Measurements from ENCODE around the gene TIGD3. TPM values are rescaled to one million over a fixed set of nuclear protein-coding genes. Genes with fewer than 3 reads are reported as not detected.

Gene TIGD3
- total RNA-seq, 1 experiment from 2014 or later, result 3.0 TPM

DNA sequence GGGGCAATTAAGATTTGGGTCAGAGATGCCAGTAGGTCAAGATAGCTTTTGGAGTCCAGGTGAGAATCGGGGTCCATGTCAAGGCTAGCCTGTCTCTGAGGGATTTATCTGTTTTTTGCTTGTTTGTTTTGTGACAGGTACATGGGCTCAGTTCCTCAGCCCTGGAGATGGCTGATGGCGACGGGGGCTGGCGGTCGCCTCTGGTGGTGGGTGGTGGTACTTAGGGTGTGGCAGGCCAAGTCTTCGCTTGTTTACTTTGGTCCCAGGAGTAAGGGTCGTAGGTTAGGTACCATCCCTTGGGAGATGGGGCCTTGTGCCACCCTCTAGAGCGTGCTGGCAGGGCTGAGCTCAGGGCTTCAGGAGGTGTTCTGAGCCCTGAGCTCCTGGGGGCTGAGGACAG is 23.2 kb downstream of the TIGD3 start:
- Histone ChIP-seq H3K36me3 (ENCODE audit: control insufficient read depth, insufficient read depth, low read length) (no peaks in the 10 kb centered on the region), H3K9me3 (no peaks in the 10 kb centered on the region), H3K27me3 (replicated peaks; ENCODE audit: control insufficient read depth, insufficient read depth, low read length) (no peaks in the 10 kb centered on the region), H3K4me3 (ENCODE audit: low read depth, low read length) (no peak overlapping the region), H3K4me1 (peaks cover 40% of the 10 kb centered on the region)
- ChIA-PET POLR2A (no interaction called here), CTCF (interaction anchor here (0.6 to 1.2 kb wide), 3 partner anchors 11 to 132 kb away, joined by 3 read pairs; no protein-coding TSS in a partner anchor)
- TF ChIP-seq, protein P1, sequence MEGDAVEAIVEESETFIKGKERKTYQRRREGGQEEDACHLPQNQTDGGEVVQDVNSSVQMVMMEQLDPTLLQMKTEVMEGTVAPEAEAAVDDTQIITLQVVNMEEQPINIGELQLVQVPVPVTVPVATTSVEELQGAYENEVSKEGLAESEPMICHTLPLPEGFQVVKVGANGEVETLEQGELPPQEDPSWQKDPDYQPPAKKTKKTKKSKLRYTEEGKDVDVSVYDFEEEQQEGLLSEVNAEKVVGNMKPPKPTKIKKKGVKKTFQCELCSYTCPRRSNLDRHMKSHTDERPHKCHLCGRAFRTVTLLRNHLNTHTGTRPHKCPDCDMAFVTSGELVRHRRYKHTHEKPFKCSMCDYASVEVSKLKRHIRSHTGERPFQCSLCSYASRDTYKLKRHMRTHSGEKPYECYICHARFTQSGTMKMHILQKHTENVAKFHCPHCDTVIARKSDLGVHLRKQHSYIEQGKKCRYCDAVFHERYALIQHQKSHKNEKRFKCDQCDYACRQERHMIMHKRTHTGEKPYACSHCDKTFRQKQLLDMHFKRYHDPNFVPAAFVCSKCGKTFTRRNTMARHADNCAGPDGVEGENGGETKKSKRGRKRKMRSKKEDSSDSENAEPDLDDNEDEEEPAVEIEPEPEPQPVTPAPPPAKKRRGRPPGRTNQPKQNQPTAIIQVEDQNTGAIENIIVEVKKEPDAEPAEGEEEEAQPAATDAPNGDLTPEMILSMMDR (IDR thresholded peaks at IDR 0.05; ENCODE audit: insufficient read depth in 1 of 2, low read depth in 1 of 2, low read length in 1 of 2, severe bottlenecking in 1 of 2, unreplicated experiment in 1 of 2), result no peak
- Mint-ChIP-seq H3K27ac (ENCODE audit: unreplicated experiment) (peak overlapping the region; percentile 54), H3K36me3 (ENCODE audit: insufficient read depth, unreplicated experiment) (peaks cover 9% of the 10 kb centered on the region), H3K27me3 (ENCODE audit: insufficient read depth, unreplicated experiment) (no peaks in the 10 kb centered on the region), H3K4me3 (ENCODE audit: unreplicated experiment) (no peak overlapping the region), H3K4me1 (ENCODE audit: low read depth, unreplicated experiment) (peaks cover 17% of the 10 kb centered on the region), H3K9me3 (ENCODE audit: unreplicated experiment) (no peaks in the 10 kb centered on the region)
- BruUV-seq (replicated peaks), result no TSS peak
- intact Hi-C loops (cut with micrococcal nuclease; ENCODE audit: unreplicated experiment), result no loop called here
- no peak for DNase-seq

DNA sequence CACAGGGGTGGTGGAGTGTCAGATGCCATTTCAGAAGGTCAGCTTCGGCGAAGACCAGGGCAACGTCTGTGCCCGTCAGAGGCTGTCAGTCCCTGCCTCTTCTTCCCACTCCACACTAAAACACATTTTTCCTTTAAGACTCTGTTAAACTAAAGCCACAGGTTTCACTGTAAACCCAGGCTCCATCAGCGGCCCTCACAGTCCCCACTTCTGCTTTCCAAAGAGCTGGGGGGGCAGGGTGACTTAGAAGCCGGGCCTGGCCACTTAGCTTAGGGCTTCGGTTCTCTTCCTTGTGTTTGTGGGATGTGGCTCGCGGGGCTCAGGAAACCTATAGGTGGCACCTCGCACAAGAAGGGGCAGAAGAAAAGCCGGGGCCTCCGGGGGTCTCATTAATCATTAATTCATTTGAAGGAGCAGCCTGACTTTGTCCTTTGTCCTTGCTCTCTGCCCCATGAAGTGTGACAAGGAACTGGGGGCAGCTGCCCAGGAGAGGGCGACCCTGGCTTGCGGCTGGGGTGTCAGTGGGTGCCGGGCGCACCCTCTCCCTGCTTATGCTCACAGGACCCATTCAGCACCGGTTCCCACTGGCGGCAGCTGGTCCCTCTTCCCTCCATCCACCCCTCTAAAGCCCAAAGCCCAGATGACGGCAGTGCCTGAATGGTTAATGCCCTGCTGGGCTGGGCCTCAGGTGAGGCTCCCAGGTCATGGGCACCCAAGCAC is 23.8 kb downstream of the TIGD3 start:
- Mint-ChIP-seq H3K27ac (ENCODE audit: unreplicated experiment) (peak overlapping the region; percentile 54), H3K4me3 (ENCODE audit: unreplicated experiment) (no peak overlapping the region), H3K9me3 (ENCODE audit: unreplicated experiment) (no peaks in the 10 kb centered on the region), H3K27me3 (ENCODE audit: insufficient read depth, unreplicated experiment) (no peaks in the 10 kb centered on the region), H3K4me1 (ENCODE audit: low read depth, unreplicated experiment) (peaks cover 20% of the 10 kb centered on the region), H3K36me3 (ENCODE audit: insufficient read depth, unreplicated experiment) (peaks cover 9% of the 10 kb centered on the region)
- intact Hi-C loops (cut with micrococcal nuclease; ENCODE audit: unreplicated experiment), result no loop called here
- ChIA-PET POLR2A (no interaction called here), CTCF (interaction anchor here (0.6 to 1.2 kb wide), 4 partner anchors 11 to 131 kb away, joined by 3 to 5 read pairs (median 3); partner anchors contain the start of gene DPF2)
- TF ChIP-seq, protein P1 (IDR thresholded peaks at IDR 0.05; ENCODE audit: insufficient read depth in 1 of 2, low read depth in 1 of 2, low read length in 1 of 2, severe bottlenecking in 1 of 2, unreplicated experiment in 1 of 2), result peak in 1 of 2 experiments; percentile 33
- no TSS peak for BruUV-seq (replicated peaks)
- H3K4me1 ChIP-seq, result peaks cover 46% of the 10 kb centered on the region
- H3K27me3 ChIP-seq (replicated peaks; ENCODE audit: control insufficient read depth, insufficient read depth, low read length), result no peaks in the 10 kb centered on the region
- no peaks in the 10 kb centered on the region for H3K9me3 ChIP-seq
- no peak overlapping the region for H3K4me3 ChIP-seq (ENCODE audit: low read depth, low read length)
- peak; percentile 50 to 75 for DNase-seq
- no peaks in the 10 kb centered on the region for H3K36me3 ChIP-seq (ENCODE audit: control insufficient read depth, insufficient read depth, low read length)

DNA sequence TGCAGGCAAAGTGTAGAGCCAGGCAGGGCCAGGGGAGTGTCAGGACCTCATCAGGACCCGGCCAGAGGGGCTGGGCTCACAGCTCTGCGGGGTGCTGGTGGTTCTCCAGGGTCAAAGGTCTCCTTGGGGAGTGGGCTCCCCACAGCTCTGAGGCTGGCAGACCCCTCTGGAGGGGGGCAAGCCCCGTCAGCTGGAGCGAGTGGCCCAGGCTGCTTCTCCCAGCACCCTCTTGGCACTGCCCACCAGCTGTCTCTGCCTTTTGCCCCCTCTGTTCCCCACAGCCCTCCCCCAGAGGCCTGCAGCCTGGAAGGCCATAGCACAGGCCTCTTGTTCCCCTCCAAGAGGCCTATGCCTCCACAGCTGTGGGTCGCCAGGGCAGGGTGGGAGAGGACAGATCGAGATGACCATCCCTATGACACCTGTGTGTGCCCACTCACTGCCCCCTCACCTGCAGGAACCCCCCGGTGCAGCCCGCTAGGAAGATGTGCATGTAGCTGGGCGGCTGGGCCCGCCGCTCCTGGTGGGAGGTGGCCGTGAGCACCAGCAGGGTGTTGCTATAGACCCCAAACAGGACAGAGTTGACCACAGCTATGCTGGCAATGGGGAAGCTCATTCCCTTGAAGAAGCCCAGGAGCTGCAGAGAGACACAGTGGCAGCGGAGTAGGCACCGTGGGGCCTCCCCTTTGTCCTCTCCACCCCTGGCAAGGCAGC is 24.5 kb downstream of the TIGD3 start:
- H3K4me3 ChIP-seq (ENCODE audit: low read depth, low read length), result no peak overlapping the region
- no peaks in the 10 kb centered on the region for H3K9me3 Mint-ChIP-seq (ENCODE audit: unreplicated experiment)
- intact Hi-C loops (cut with micrococcal nuclease; ENCODE audit: unreplicated experiment), result no loop called here
- ChIA-PET CTCF (interaction anchor here (1.2 kb wide), 3 partner anchors 12 to 131 kb away, joined by 3 to 5 read pairs (median 3); no protein-coding TSS in a partner anchor), POLR2A (interaction anchor here (0.5 to 1.1 kb wide), 2 partner anchors 52 to 98 kb away, joined by 3 read pairs; no protein-coding TSS in a partner anchor)
- TF ChIP-seq, protein P1 (IDR thresholded peaks at IDR 0.05; ENCODE audit: insufficient read depth in 1 of 2, low read depth in 1 of 2, low read length in 1 of 2, severe bottlenecking in 1 of 2, unreplicated experiment in 1 of 2), result no peak
- H3K36me3 Mint-ChIP-seq (ENCODE audit: insufficient read depth, unreplicated experiment), result peaks cover 12% of the 10 kb centered on the region
- peaks cover 25% of the 10 kb centered on the region for H3K4me1 Mint-ChIP-seq (ENCODE audit: low read depth, unreplicated experiment)
- H3K27me3 ChIP-seq (replicated peaks; ENCODE audit: control insufficient read depth, insufficient read depth, low read length), result no peaks in the 10 kb centered on the region
- no peak for DNase-seq
- no peak overlapping the region for H3K4me3 Mint-ChIP-seq (ENCODE audit: unreplicated experiment)
- H3K9me3 ChIP-seq, result no peaks in the 10 kb centered on the region
- H3K36me3 ChIP-seq (ENCODE audit: control insufficient read depth, insufficient read depth, low read length), result no peaks in the 10 kb centered on the region
- BruUV-seq (replicated peaks), result no TSS peak
- H3K4me1 ChIP-seq, result peaks cover 46% of the 10 kb centered on the region
- H3K27me3 Mint-ChIP-seq (ENCODE audit: insufficient read depth, unreplicated experiment), result no peaks in the 10 kb centered on the region
- H3K27ac Mint-ChIP-seq (ENCODE audit: unreplicated experiment), result peak overlapping the region; percentile 54
